ENCODE measurements around the gene SACM1L.
"Not testable (repeated sequence)": the region's sequence is repeated elsewhere in the genome, so short reads cannot be mapped to it uniquely, and the experiment has no call there.

Gene SACM1L

GRCh38 chr3:45719655-45720487, 30.7 kb downstream of the SACM1L start:
- in situ Hi-C loops (cut with MboI; ENCODE audit: low pct_unique_long_range_greater_than_20kb, low sequenced_read_pairs) = no loop called here
- DNase-seq = no peak

GRCh38 chr3:45724911-45725310, 35.7 kb downstream of the SACM1L start:
- in situ Hi-C loops (cut with MboI; ENCODE audit: low pct_unique_long_range_greater_than_20kb, low sequenced_read_pairs) = no loop called here
- peak; percentile 49 for DNase-seq

- in situ Hi-C loops (cut with MboI; ENCODE audit: low pct_unique_long_range_greater_than_20kb, low sequenced_read_pairs) = no loop called here
- no peak for DNase-seq
These were observed 40.4 kb downstream of the SACM1L start for GRCh38 chr3:45729614-45730013.

GRCh38 chr3:45730409-45731154, 41.4 kb downstream of the SACM1L start:
- no peak for DNase-seq
- in situ Hi-C loops (cut with MboI; ENCODE audit: low pct_unique_long_range_greater_than_20kb, low sequenced_read_pairs) = no loop called here

DNA sequence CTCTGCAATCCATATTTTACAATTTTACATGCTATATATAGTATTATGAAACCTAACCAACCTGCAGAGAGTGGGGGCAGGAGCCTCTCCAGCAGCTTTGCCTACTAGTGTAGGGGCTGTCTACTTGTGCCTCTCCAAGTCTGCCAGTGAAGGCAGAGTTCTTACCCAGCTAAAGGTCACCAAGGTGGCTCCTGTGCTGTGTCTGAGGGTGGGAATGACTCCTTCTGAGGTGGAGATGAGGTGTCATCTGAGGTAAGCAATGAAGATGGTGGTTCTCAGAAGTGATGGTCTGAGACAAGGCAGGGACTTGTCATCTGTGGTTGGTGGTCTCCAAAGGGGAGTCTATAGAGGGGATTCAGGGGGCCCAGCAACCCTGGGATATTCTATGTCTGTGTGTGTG, 47.5 kb downstream of the SACM1L start:
- in situ Hi-C loops (cut with MboI; ENCODE audit: low pct_unique_long_range_greater_than_20kb, low sequenced_read_pairs) = no loop called here
- DNase-seq = no peak

GRCh38 chr3:45737234-45737633, 48.0 kb downstream of the SACM1L start:
- in situ Hi-C loops (cut with MboI; ENCODE audit: low pct_unique_long_range_greater_than_20kb, low sequenced_read_pairs) = no loop called here
- DNase-seq = no peak

DNA sequence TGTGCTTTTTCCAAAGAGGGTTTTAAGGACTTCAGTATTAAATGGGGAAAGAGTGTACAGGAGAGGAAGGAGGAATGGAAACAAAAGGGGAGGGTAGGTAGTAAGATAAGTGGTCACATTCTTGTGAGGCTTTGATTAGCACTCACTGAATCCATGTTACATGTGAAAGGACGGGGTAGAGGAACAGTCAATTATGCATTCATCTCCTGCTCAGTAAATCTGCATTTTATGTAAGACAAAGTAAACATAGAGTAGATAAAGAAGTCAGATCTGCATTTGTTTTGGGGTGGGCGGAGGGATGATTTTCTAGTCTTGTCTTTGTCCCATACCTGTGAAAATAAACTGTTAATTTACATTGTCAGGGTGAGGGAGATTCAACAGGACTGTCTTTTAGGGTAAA, 50.8 kb downstream of the SACM1L start:
- in situ Hi-C loops (cut with MboI; ENCODE audit: low pct_unique_long_range_greater_than_20kb, low sequenced_read_pairs) = no loop called here
- DNase-seq = no peak

DNA sequence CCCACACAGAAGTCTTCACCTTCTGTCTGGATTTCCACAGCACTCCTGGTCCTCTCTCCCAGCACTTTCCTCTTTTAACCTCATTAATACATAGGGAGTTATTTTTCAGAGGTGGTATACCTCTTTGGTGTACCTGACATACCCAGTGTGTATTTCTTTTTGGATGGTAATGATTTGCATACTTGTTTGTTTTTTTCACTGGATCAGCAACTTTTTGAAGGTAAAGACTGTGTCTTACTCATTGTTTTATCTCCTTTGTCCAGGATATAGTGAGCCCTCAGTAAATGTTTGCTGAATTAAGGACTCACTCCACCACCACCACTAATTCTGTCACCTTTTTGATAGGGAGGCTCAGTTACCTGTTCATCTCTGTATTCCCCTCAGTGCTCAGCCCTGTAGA, 52.1 kb downstream of the SACM1L start:
- in situ Hi-C loops (cut with MboI; ENCODE audit: low pct_unique_long_range_greater_than_20kb, low sequenced_read_pairs) = no loop called here
- no peak for DNase-seq

DNA sequence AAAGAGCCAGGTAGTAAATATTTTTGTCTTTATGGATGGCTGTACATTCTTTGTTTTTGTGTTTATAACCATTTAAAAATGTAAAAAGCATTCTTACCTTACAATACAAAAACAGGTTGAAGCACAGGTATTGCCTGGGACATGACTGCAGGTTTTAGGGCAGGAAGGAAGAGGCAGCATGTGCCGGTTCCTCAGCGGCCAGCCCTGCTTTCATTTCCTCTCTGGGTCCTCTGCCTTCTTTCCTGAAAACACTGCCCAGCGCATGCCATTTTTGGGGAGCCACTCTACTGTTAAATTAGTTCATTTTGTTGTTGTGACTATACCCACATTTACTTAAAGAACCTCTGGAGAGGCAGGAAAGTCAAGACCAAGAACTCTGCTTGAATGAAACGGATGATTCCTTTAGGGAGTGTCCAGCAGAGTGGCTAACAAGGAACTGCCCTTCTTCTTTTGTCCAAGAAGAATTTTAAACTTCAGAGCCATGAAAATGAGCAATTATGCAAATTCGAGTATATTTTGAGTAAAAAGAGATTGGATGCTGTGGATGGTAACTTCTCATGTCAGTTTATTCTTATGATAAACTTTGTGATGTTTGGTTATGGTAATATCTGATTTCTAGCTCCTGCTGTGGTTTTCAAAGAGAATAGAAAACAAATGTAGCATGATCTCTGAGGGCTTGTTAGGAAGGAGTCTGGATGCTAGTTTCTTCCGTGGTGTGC, 52.7 kb downstream of the SACM1L start:
- in situ Hi-C loops (cut with MboI; ENCODE audit: low pct_unique_long_range_greater_than_20kb, low sequenced_read_pairs) = no loop called here
- no peak for DNase-seq

GRCh38 chr3:45742461-45743089, 53.4 kb downstream of the SACM1L start:
- in situ Hi-C loops (cut with MboI; ENCODE audit: low pct_unique_long_range_greater_than_20kb, low sequenced_read_pairs) = no loop called here
- DNase-seq = no peak

DNA sequence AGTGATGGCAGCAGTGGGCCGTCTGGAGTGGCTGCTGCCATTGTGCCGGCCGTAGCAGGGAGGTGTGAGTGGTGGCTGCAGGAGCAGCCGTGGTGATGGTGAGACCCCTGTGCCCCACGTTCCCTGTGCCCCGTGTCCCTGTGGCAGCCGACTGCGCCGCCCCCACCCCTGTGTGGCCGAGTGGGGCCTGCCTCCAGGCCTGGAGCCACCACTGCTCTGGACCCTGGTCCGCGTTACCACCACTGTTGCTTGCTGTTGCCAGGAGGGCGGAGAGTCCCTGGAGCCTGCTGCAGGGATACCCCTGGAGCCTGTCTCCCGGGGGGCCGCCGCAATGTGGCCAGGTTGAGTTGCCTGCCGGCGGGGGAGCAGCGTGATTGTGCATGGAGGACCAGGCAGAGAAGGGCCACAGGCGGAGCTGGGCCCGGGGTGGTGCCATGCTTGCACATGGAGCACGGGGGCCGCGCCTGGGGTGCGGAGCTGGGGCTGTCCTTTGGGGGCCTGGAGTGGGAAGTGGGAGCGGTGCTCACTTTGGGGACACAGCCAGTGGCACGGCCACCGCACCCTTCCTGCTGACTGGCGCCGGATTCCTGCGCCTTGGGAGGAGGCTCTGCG, 57.1 kb downstream of the SACM1L start:
- DNase-seq = no peak
- in situ Hi-C loops (cut with MboI; ENCODE audit: low pct_unique_long_range_greater_than_20kb, low sequenced_read_pairs) = no loop called here

DNA sequence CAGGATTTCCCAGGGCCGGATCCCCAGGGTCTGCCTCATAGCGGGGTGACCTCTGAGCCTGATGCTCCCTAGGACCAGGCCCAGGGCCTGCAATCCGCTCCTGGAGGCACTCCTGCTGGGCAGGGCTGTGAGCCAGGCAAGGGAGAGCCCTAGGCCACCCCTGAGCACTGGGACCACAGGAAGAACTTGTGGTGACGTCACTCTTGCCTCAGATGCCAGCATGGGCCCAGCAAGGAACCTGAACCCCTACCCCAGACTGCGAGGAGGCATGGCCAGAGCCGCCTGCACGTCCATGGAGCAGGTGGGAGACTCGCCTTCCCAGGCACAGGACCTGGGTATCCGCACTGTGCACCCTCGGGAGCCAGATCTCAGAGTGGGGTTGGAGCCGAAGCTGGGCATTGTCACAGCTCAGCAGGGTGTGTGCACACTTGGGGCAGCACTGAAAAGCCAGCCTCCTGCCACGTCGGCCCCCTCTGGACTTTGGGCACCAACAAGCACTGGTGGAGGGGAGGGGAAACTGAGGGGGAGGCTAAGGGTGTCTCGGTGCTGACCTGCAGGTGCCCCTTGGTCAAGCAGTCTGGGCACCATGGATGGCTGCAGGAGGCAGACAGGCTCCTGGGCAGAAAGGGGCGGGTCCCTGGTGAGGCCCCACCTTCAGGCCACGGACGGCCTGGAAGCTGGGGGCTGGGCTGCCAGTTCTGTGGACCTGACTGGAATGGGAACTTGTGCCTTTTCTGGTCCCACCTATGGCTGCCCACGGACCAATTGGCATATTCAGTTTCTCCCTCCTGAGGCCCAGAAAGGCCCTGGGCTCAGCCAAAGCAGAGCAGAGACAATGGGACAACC, 57.8 kb downstream of the SACM1L start:
- in situ Hi-C loops (cut with MboI; ENCODE audit: low pct_unique_long_range_greater_than_20kb, low sequenced_read_pairs) = no loop called here
- DNase-seq = no peak

GRCh38 chr3:45748068-45748467, 58.9 kb downstream of the SACM1L start:
- in situ Hi-C loops (cut with MboI; ENCODE audit: low pct_unique_long_range_greater_than_20kb, low sequenced_read_pairs) = no loop called here
- DNase-seq = no peak

DNA sequence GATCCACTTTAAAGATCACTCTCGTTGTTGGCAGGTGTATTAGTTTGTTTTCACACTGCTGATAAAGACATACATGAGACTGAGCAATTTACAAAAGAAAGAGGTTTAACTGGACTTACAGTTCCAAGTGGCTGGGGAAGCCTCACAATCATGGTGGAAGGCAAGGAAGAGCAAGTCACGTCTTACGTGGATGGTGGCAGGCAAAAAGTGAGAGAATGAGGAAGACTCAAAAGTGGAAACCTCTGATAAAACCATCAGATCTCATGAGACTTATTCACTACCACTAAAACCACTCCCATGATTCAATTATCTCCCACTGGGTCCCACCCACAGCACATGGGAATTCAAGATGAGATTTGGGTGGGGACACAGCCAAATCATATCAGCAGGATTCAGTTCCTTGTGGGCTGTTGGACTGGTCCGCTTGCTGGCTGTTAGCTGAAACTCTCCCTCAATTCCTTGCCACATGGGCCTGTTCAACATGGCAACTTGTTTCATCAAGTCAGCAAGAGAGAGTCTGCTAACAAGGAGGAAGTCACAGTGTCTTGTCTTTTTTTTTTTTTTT, 59.9 kb downstream of the SACM1L start:
- DNase-seq; in situ Hi-C loops (cut with MboI; ENCODE audit: low pct_unique_long_range_greater_than_20kb, low sequenced_read_pairs): not testable (repeated sequence)

DNA sequence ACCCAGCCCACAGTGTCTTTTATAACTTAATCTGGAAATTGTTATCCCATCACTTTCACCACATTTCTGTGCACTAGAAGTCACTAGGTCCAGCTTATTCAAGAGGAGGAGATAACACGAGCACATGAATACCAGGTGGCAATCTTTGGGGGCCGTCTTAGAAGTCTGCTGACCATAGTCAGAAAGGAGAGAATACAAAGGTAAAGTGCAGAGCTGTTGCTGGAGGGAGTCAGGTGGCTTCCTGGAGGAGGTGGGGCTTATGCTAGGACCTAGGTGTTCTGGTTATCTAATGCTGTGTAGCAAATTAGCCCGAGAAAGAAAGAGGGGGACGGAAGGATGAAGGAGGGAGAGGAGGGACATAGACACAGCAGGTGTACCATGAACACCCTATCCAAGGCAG, 60.7 kb downstream of the SACM1L start:
- no peak for DNase-seq
- in situ Hi-C loops (cut with MboI; ENCODE audit: low pct_unique_long_range_greater_than_20kb, low sequenced_read_pairs) = no loop called here

DNA sequence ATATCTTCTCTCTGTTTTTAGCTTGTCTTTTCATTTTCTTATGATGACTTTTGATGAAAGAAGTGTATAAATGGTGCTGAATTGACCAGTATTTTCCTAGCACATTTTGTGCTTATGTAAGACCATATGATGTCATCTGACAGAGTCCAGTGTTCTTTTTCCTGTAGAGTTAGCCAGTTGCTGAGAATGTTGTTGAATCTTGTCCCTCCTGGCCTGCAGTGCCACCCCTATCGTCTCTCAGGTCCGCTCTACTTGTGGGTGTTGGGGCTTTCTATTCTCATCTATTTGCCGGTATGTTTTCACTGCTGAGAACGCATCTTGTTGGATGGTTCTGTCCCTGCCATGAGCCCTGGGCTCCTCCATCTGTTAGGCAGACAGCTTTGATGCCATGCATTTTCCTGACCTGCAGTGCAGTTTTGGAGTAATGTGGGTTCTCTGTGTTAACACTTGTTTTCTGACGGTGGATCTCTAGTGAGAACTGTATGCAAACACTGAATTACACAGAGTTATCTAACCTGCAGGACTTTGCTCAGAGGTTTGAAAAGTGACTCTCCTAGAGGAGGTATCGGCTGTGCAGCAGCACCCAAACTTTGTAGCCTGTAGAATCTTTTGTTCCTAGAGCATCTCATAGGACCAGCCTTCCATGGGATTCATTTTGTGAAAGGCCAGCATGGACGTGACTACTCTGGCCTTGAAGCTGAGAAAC, 62.5 kb downstream of the SACM1L start:
- no peak for DNase-seq
- in situ Hi-C loops (cut with MboI; ENCODE audit: low pct_unique_long_range_greater_than_20kb, low sequenced_read_pairs) = no loop called here

GRCh38 chr3:45753095-45753494, 63.9 kb downstream of the SACM1L start:
- DNase-seq = no peak
- in situ Hi-C loops (cut with MboI; ENCODE audit: low pct_unique_long_range_greater_than_20kb, low sequenced_read_pairs) = no loop called here
